EL (cell line): Measurements from ENCODE around the gene CRYM.

Experiments used
- DNase-seq: peaks from one replicate; pipeline ENCODE4 v3.0.0-alpha.2; 2016

Gene CRYM

GRCh38 chr16:21242756-21243155 lies 35.3 kb downstream of the CRYM start:
- no peak for DNase-seq

- DNase-seq: no peak
Observed at GRCh38 chr16:21239646-21240045, 38.4 kb downstream of the CRYM start.

DNA sequence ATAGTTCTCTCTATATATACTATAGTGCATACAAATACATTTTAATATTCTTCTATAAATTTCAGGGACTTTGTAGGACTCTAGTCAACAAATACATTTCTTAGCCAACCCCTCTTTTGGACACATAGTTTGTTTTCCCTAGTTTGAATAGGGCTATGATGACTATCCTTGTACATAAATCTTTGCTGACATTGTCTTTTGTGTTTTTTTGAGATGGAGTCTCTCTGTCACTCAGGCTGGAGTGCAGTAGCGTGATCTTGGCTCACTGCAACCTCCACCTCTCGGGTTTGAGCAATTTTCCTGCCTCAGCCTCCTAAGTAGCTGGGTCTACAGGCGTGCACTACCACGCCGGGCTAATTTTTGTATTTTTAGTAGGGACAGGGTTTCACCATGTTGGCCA lies 41.3 kb downstream of the CRYM start:
- no peak for DNase-seq

- no peak for DNase-seq
Observed at GRCh38 chr16:21235199-21235585, 42.9 kb downstream of the CRYM start.

DNA sequence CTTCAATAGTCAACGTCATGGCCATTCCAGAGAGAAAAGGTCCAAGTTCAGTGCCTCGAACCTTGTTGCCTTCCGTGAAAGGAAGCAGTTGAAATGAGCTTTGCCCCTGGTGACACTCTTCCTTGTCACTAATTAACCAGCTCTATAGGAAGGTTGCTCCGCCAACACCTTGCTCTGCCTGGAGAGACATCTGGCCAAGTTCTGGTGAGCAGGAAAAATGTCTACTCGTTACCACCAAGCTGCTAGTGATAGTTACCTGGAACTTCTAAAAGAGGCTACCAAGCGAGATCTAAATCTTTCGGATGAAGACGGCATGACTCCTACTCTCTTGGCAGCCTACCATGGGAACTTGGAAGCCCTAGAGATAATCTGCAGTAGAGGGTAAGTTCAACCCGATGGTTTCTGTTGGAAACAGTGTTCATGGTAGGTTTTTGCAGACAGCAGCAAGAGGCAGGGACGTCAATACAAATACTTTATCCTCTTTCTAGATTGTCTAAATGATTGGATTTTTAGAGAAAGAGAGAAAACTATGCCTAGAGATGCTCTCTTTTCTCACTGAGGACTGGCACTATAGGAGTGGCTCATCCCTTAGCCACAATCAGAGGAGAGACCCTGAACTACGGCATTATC lies 44.5 kb downstream of the CRYM start, which contains the start of gene ANKS4B:
ANKS4B (plus strand) TSS at position 179 of the 630 bp plus-strand sequence; CDS start at position 218, 39 bp downstream.
- DNase-seq: no peak

DNA sequence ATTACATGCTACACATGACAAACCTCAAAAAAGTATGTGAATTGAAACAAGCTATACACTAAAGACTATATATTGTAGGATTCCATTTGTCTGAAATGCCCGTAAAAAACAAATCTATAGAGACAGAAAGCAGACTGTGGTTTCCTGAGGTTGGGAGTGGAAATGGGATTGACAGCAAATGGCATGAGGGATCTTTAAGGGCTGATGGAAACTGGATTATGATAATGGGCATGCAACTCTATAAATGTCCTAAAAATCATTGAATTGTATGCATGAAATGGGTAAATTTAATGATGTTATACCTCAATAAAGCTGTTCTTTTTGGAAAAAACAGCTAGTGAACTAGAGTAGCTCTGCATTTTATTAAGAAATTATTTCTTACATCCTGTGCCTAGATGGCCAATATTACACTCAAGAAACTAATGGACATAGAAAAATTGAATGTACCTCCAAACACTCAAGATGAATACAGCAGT lies 45.0 kb downstream of the CRYM start:
- DNase-seq: no peak

GRCh38 chr16:21228361-21228872 lies 49.7 kb downstream of the CRYM start:
- DNase-seq: no peak

DNA sequence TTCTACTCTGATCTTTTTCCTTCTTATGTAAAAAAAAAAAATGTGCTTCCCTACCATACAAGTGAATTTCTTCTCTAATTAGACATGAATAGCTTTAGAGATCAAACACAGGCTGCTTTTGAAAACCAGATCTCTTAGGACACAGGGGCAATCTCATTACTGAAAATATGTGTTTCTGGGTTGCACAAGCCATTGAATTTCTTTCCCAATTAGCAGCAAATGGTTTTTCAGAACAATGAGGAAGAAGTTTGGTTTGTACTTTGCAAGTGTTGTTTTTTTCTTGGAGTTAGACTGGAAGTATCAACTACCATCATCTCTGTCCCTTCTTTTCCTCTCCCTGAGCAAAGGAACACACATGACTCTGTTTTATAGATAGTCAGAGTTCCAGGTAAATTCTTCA lies 50.2 kb downstream of the CRYM start:
- no peak for DNase-seq

- DNase-seq: no peak
Observed at GRCh38 chr16:21226749-21227148, 51.3 kb downstream of the CRYM start.

DNA sequence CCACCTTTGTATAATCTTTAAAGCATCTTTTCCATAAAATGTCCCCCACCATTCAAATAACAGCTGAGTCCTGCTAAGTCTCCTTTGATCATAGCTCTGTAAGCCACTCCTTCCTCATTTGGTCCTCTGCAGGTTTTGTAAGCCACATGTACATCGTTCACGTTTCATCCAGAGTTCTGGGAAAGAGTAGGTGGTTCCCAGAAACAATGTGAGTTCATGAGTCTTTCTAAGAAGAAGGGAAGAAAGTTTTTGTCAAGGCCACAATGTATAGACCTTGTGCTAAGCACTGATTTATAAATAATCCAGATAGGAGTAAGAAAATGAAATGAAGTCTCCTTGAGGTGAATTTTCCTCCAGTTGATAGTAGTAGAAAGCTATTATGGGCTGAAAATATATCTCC lies 53.3 kb downstream of the CRYM start:
- DNase-seq: no peak

DNA sequence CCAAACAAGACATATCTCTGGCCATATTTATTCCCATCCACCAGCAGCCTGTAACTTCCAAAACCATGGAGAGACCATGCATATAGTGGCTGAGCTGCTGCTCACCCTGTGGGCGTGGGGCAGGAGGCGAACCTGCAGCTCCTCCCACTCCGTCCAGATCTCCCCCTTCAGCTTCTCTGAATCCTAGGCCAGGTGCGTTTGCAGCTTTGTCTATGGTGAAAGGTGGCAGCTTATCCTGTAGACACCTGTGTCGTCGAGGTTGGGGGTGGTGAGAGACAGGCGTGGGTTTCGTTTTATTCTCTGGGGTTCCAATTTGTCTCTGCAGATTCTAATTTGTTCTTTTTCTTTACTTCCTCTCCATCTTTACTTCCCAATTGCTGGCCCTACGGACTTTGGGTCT lies 54.3 kb downstream of the CRYM start:
- DNase-seq: no peak

GRCh38 chr16:21222495-21223337 lies 55.4 kb downstream of the CRYM start:
- DNase-seq: no peak

GRCh38 chr16:21219551-21219950 lies 58.5 kb downstream of the CRYM start:
- no peak for DNase-seq

GRCh38 chr16:21218153-21218552 lies 59.9 kb downstream of the CRYM start:
- no peak for DNase-seq

- no peak for DNase-seq
Observed at GRCh38 chr16:21217121-21217520, 61.0 kb downstream of the CRYM start.

- DNase-seq: no peak
Observed at GRCh38 chr16:21214086-21214485, 64.0 kb downstream of the CRYM start.

GRCh38 chr16:21211486-21211885 lies 66.6 kb downstream of the CRYM start, which contains the start of gene ZP2:
TSS of gene ZP2 (minus strand) at chr16:21211574. CDS start at chr16:21211547, 27 bp downstream.
- DNase-seq: no peak
